ENCODE measurements around the gene UNG. TPM values are rescaled to one million over a fixed set of nuclear protein-coding genes. Genes with fewer than 3 reads are reported as not detected.
A peak's percentile ranks its signal among the peaks of the same experiment; 100 is the strongest.

The UNG gene
- total and polyA plus RNA-seq, 8 donors: 13.8 to 27.2 (median 18.6) TPM

- Histone ChIP-seq H3K27ac (no peak overlapping the region), H3K4me3 (no peak overlapping the region), H3K9me3 (no peaks in the 10 kb centered on the region), H3K36me3 (peaks cover 40 to 93% (median 86%) of the 10 kb centered on the region in 4 donors), H3K27me3 (no peaks in the 10 kb centered on the region), H3K4me1 (peaks cover 2 to 28% (median 11%) of the 10 kb centered on the region in 4 donors)
- DNase-seq: no peak
- TF ChIP-seq EP300 (IDR thresholded peaks at IDR 0.05) (no peak), POLR2AphosphoS5 (IDR thresholded peaks at IDR 0.05) (no peak)
- WGBS, 5 donors: 80 to 93% (median 84%) methylated on average over 5 of the region's 5 CpGs
- intact Hi-C loops (cut with DNase I; ENCODE audit: low total_unique reads): no loop called here
These were observed 7.8 kb downstream of the UNG start for GRCh38 chr12:109105176-109105575.

DNA sequence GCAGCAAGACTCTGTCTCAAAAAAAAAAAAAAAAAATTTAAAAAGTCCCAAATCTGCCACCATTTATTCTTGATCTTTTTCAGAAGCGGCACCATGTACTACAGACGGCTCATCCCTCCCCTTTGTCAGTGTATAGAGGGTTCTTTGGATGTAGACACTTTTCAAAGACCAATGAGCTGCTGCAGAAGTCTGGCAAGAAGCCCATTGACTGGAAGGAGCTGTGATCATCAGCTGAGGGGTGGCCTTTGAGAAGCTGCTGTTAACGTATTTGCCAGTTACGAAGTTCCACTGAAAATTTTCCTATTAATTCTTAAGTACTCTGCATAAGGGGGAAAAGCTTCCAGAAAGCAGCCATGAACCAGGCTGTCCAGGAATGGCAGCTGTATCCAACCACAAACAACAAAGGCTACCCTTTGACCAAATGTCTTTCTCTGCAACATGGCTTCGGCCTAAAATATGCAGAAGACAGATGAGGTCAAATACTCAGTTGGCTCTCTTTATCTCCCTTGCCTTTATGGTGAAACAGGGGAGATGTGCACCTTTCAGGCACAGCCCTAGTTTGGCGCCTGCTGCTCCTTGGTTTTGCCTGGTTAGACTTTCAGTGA, 12.5 kb downstream of the UNG start:
- 82 to 91% (median 89%) methylated on average over 6 of the region's 6 CpGs for WGBS, 5 donors
- peak in 1 of 2 donors; percentile 50 for DNase-seq
- Histone ChIP-seq H3K4me1 (peaks cover 34 to 43% (median 37%) of the 10 kb centered on the region in 4 donors), H3K27me3 (no peaks in the 10 kb centered on the region), H3K4me3 (no peak overlapping the region), H3K27ac (peak overlapping the region; percentile 43 to 95 (median 93)), H3K9me3 (no peaks in the 10 kb centered on the region), H3K36me3 (peaks cover 22 to 53% (median 50%) of the 10 kb centered on the region in 4 donors)
- TF ChIP-seq, protein P1, sequence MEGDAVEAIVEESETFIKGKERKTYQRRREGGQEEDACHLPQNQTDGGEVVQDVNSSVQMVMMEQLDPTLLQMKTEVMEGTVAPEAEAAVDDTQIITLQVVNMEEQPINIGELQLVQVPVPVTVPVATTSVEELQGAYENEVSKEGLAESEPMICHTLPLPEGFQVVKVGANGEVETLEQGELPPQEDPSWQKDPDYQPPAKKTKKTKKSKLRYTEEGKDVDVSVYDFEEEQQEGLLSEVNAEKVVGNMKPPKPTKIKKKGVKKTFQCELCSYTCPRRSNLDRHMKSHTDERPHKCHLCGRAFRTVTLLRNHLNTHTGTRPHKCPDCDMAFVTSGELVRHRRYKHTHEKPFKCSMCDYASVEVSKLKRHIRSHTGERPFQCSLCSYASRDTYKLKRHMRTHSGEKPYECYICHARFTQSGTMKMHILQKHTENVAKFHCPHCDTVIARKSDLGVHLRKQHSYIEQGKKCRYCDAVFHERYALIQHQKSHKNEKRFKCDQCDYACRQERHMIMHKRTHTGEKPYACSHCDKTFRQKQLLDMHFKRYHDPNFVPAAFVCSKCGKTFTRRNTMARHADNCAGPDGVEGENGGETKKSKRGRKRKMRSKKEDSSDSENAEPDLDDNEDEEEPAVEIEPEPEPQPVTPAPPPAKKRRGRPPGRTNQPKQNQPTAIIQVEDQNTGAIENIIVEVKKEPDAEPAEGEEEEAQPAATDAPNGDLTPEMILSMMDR (IDR thresholded peaks at IDR 0.05): no peak
- TF ChIP-seq POLR2A (IDR thresholded peaks at IDR 0.05) (no peak), EP300 (IDR thresholded peaks at IDR 0.05) (no peak), POLR2AphosphoS5 (IDR thresholded peaks at IDR 0.05) (no peak)
- intact Hi-C loops (cut with DNase I; ENCODE audit: low total_unique reads): no loop called here

GRCh38 chr12:109110988-109111495, 13.6 kb downstream of the UNG start:
- Histone ChIP-seq H3K27ac (peak overlapping the region; percentile 88 to 95 (median 93)), H3K36me3 (peaks cover 11 to 41% (median 38%) of the 10 kb centered on the region in 4 donors), H3K27me3 (no peaks in the 10 kb centered on the region), H3K4me1 (peaks cover 44 to 55% (median 49%) of the 10 kb centered on the region in 4 donors), H3K4me3 (peak overlapping the region; percentile 46 to 65 (median 52)), H3K9me3 (no peaks in the 10 kb centered on the region)
- intact Hi-C loops (cut with DNase I; ENCODE audit: low total_unique reads): no loop called here
- WGBS, 5 donors: 1 to 15% (median 11%) methylated on average over 15 to 28 of the region's 28 CpGs
- peak; percentile 95 to 97 for DNase-seq
- TF ChIP-seq EP300 (IDR thresholded peaks at IDR 0.05) (peak; percentile 97), POLR2A (IDR thresholded peaks at IDR 0.05) (peak in 2 of 4 donors; percentile 32 to 63), POLR2AphosphoS5 (IDR thresholded peaks at IDR 0.05) (peak; percentile 92 to 95 (median 92))
- TF ChIP-seq, protein P1 (IDR thresholded peaks at IDR 0.05): no peak

- peaks cover 61 to 73% (median 66%) of the 10 kb centered on the region in 4 donors for H3K4me1 ChIP-seq
- no peak for DNase-seq
- H3K36me3 ChIP-seq: peaks cover 1 to 24% (median 21%) of the 10 kb centered on the region in 4 donors
- peak overlapping the region; percentile 58 to 95 (median 93) for H3K27ac ChIP-seq
- no peak for TF ChIP-seq POLR2A (IDR thresholded peaks at IDR 0.05)
- TF ChIP-seq, protein P1 (IDR thresholded peaks at IDR 0.05): no peak
- peak in 1 of 3 donors; percentile 60 for TF ChIP-seq POLR2AphosphoS5 (IDR thresholded peaks at IDR 0.05)
- TF ChIP-seq EP300 (IDR thresholded peaks at IDR 0.05): no peak
- intact Hi-C loops (cut with DNase I; ENCODE audit: low total_unique reads): no loop called here
- H3K4me3 ChIP-seq: peak overlapping the region in 2 of 4 donors; percentile 7 to 20
- no peaks in the 10 kb centered on the region for H3K27me3 ChIP-seq
- 47 to 64% (median 56%) methylated on average over 11 of the region's 11 CpGs for WGBS, 5 donors
- H3K9me3 ChIP-seq: no peaks in the 10 kb centered on the region
These were observed 15.5 kb downstream of the UNG start for GRCh38 chr12:109112720-109113465.

Measured in stomach (tissue), 9 donors.